ENCODE results near the gene LRCH1.
"Not testable (repeated sequence)": the region's sequence is repeated elsewhere in the genome, so short reads cannot be mapped to it uniquely, and the experiment has no call there.

Gene LRCH1

DNA sequence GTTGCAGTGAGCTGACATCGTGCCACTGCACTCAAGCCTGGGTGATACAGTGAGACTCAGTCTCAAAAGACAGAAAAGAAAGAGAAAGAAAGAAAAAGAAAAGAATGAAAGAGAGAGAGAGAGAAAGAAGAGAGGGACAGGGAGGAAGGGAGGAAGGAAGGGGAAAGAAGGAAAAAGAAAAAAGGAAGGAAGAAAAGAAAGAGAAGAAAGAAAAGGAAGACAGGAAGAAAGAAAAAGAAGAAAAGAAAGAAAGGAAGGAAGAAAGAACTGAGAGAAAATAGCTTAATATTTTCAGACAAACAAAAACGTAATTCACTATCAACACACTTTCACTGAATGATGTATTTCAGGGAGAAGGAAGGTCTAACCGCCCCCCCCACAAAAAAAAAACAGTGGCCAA lies 204.7 kb downstream of the LRCH1 start:
- no peak for DNase-seq (ENCODE audit: low read depth)
- no peak overlapping the region for H3K4me3 ChIP-seq (ENCODE audit: low read depth, low read length)
- TF ChIP-seq, protein P1, sequence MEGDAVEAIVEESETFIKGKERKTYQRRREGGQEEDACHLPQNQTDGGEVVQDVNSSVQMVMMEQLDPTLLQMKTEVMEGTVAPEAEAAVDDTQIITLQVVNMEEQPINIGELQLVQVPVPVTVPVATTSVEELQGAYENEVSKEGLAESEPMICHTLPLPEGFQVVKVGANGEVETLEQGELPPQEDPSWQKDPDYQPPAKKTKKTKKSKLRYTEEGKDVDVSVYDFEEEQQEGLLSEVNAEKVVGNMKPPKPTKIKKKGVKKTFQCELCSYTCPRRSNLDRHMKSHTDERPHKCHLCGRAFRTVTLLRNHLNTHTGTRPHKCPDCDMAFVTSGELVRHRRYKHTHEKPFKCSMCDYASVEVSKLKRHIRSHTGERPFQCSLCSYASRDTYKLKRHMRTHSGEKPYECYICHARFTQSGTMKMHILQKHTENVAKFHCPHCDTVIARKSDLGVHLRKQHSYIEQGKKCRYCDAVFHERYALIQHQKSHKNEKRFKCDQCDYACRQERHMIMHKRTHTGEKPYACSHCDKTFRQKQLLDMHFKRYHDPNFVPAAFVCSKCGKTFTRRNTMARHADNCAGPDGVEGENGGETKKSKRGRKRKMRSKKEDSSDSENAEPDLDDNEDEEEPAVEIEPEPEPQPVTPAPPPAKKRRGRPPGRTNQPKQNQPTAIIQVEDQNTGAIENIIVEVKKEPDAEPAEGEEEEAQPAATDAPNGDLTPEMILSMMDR (conservative IDR thresholded peaks at IDR 0.05; ENCODE audit: low read depth, low read length), result no peak

GRCh38 chr13:46759846-46760245 lies 206.9 kb downstream of the LRCH1 start:
- DNase-seq (ENCODE audit: low read depth), result peak; percentile 19
- TF ChIP-seq, protein P1 (conservative IDR thresholded peaks at IDR 0.05; ENCODE audit: low read depth, low read length), result no peak
- no peak overlapping the region for H3K4me3 ChIP-seq (ENCODE audit: low read depth, low read length)

DNA sequence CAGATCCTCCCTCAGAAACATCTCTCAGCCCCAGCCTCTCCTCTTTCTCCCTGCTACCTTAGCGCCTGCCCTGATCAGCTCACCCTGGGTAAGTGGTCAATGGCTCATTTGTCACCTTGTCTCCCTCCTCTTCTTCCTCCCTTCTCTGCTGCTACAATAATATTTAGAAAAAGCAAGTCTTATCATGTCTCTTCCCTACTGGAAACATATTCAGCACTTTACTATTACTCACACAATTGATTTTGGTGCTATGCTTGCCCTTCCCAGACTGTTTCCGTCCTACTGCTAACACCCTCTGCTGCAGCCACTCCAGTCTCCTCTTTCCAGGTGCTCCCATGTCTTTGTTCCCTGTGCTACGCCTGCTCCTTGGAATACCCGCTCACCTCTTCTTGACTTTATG lies 208.2 kb downstream of the LRCH1 start:
- TF ChIP-seq, protein P1 (conservative IDR thresholded peaks at IDR 0.05; ENCODE audit: low read depth, low read length), result no peak
- H3K4me3 ChIP-seq (ENCODE audit: low read depth, low read length), result no peak overlapping the region
- DNase-seq (ENCODE audit: low read depth), result no peak

- TF ChIP-seq, protein P1 (conservative IDR thresholded peaks at IDR 0.05; ENCODE audit: low read depth, low read length), result no peak
- H3K4me3 ChIP-seq (ENCODE audit: low read depth, low read length), result no peak overlapping the region
- DNase-seq (ENCODE audit: low read depth), result no peak
These were observed 208.9 kb downstream of the LRCH1 start for GRCh38 chr13:46761866-46762265.

DNA sequence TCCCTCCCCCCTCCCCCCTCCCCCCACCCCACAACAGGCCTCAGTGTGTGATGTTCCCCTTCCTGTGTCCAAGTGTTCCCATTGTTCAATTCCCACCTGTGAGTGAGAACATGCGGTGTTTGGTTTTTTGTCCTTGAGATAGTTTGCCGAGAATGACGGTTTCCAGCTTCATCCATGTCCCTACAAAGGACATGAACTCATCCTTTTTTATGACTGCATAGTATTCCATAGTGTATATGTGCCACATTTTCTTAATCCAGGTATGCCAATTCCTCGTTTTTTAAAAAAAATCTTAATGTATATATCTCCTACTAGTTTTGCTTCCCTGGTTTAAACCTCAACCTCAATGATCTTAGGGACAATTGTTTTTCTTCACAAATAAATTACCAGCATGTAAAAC lies 217.0 kb downstream of the LRCH1 start:
- DNase-seq (ENCODE audit: low read depth), result not testable (repeated sequence)

DNA sequence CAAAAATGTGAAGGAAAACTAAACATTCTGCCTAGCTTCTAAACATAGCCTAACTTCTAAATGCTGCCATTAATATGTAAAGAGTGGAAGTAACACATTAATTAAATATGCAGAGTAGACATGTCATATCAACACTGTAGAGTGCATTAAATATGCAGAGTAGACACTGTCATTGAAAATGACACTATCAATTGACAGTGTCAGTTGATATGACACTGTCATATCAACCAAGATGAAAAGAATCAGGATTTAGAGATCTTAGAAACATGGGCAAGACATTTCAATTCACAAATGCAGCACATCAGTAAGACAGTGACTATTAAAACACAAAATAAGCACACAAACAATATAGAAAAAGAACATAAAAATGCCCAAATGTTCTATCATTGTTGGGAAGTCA lies 218.7 kb downstream of the LRCH1 start:
- no peak overlapping the region for H3K4me3 ChIP-seq (ENCODE audit: low read depth, low read length)
- no peak for DNase-seq (ENCODE audit: low read depth)
- TF ChIP-seq, protein P1 (conservative IDR thresholded peaks at IDR 0.05; ENCODE audit: low read depth, low read length), result no peak

More for the DNA sequence above, 217.0 kb downstream of the LRCH1 start:
- H3K4me3 ChIP-seq (ENCODE audit: low read depth, low read length), result not testable (repeated sequence)

DNA sequence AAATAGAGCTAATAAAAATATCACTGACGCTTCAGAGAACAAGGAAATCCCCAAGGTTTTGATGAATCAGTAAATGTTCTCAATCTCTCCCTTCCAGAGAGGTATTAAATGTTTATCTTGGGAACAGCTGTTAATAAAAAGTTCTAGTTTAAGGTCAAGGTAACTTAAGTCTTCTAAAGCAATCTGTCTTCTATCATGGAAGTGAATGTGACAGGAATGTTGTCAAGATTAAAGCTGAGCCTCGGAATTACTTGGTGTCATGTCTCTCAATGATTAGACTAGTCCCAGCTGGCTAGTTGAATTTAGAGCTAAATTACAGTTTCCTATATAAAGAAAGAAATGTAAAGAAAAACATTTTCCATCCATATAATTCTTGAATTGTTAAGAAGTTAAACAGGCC lies 220.6 kb downstream of the LRCH1 start:
- DNase-seq (ENCODE audit: low read depth), result no peak
- H3K4me3 ChIP-seq (ENCODE audit: low read depth, low read length), result no peak overlapping the region
- TF ChIP-seq, protein P1 (conservative IDR thresholded peaks at IDR 0.05; ENCODE audit: low read depth, low read length), result no peak

Data from choroid plexus epithelial cell (primary cell).